HG02973 (cell line): Measurements from ENCODE around the gene FLT3LG.
A peak's percentile ranks its signal among the peaks of the same experiment; 100 is the strongest.

Experiments used
- ATAC-seq: cut with Tn5 transposase; IDR thresholded peaks from one replicate; pipeline ENCODE4 v1.9.1; 2021; ENCODE audit warnings: moderate library complexity; ENCODE audit not compliant: unreplicated experiment

Gene FLT3LG, protein sequence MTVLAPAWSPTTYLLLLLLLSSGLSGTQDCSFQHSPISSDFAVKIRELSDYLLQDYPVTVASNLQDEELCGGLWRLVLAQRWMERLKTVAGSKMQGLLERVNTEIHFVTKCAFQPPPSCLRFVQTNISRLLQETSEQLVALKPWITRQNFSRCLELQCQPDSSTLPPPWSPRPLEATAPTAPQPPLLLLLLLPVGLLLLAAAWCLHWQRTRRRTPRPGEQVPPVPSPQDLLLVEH

DNA sequence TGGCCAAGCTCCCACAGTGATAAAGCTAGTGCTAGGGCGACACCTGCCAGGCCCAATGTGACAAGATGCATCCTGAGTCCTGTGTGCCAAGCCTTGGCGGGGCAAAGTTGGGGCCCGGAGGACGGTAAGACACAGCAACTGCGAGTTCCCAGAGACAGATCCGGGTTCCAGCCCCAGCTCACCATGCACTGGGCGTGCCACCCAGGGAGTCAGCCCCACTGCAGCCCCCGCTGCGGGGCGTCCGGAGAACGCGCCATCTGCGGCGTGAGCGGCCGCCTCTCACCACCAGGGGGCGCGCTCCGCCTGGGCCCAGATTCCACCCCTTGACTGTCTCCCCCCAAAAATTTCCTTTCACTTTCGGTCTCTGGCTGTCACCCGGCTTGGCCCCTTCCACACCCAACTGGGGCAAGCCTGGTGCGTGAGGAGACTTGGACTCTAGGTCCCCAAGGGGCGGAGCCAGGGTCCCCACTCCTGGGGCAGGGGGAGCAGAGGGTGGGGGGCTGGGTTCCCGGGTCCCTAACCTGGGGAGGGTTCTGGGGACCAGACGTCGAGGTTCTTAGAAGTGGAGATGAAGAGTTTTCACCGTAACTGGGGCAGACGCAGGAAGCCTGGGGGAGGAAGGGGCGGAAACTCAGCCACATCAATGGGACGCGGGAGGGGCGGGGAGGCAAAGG, at the start of gene FLT3LG:
Gene FLT3LG (plus strand): TSS at position 348 of the 674 bp plus-strand sequence. CDS start 425 bp downstream, outside the sequence.
- ATAC-seq = peak; percentile 44

DNA sequence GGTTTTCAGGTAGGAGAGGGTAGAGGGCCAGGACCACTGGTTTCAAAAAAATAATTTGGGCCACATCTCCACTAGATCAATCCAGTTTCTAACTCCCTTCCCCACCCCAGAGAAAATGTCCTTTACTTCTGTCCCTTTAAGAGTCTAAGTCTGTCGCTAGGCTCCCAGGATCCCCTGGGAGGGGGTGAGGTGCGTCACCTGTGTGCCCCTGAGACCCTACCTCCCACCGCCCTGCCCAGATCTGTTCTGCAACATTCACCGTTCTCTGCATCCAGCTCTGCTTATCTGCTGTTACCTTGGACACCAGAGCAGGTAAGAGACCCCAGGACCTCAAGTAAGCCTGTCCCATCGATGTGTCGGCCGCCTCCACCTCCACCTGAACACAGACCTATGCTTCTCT, 48.8 kb upstream of the FLT3LG start, which contains the start of gene GFY:
Gene GFY (plus strand): TSS at position 211 of the 400 bp plus-strand sequence. CDS start 1,043 bp downstream, outside the sequence.
- no peak for ATAC-seq

DNA sequence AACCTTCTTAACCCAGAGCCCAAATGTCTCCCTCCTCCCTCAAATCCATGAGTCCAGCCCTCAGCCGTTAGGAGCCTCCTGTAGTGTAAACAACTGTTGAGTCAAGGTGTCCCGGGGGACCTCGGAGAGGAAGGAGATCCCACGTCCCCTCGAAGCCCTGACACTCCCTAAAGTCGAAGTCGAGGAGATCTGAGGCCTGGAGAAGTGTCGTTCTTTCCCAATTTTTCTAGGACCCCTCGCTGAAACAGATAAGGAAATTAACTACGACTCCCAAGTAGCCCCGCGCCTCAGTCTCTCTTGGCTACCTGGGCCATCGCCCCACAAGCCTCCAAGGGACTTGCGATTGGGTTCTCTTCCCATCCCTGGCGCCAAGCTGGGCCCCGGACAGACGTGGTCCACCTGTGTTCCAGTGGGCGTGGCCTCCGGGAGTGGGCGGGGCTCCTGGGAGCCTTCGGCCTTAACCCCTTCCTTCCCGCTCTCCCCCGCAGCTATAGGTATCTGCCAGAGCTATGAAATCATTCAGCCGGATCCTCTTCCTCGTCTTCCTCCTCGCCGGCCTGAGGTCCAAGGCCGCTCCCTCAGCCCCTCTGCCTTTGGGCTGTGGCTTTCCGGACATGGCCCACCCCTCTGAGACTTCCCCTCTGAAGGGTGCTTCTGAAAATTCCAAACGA, 48.0 kb upstream of the FLT3LG start:
- ATAC-seq = no peak

DNA sequence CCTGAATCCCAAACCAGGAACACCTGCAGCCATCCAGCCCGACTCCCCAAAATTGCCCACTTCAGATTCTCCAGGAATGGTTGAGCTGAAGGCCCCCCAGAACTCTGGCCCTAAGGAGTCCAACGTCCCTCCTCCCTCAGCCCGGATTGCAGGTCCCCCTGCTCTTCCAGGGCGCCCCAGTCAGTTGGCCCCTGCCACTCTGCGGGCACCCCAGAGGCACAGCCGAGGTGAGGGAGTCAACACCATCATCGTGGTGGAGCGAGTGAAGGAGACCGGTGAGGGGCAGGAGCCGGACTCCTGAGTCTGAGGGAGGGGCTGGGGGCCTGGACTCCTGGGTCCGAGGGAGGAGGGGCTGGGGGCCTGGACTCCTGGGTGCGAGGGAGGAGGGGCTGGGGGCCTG, 46.7 kb upstream of the FLT3LG start:
- no peak for ATAC-seq

DNA sequence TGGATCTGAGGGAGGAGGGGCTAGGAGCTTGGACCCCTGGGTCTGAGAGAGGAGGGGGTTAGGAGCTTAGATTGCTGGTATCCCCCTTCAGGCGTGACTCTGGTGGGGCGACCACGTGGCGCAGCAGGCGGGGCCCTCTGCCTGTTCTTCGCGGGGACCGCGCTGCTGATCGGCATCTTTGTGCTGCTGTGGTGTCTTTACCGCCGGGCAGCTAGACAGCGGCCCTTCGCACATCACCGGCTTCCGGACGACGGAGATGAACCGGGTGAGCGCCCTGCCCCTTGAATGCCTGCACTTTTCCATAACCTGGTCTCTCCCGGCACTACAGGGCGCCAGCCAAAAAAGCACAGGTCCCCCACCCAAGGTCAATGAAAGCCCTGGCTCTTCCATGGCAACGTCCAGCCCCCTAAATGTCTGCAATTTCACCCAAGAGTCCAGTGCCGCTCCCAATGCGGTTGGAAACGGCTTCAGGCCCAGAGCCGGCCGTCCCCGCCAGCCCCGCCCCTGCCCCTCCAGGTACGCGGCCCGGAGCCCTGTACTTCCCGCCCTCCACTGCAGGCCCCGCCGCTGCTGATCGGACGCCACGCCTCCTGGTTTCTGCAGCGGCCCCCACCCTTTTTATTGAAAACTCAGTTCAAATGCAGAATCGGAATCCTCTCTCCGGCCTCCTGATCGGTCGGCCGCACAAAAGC, 46.0 kb upstream of the FLT3LG start:
- ATAC-seq = no peak

DNA sequence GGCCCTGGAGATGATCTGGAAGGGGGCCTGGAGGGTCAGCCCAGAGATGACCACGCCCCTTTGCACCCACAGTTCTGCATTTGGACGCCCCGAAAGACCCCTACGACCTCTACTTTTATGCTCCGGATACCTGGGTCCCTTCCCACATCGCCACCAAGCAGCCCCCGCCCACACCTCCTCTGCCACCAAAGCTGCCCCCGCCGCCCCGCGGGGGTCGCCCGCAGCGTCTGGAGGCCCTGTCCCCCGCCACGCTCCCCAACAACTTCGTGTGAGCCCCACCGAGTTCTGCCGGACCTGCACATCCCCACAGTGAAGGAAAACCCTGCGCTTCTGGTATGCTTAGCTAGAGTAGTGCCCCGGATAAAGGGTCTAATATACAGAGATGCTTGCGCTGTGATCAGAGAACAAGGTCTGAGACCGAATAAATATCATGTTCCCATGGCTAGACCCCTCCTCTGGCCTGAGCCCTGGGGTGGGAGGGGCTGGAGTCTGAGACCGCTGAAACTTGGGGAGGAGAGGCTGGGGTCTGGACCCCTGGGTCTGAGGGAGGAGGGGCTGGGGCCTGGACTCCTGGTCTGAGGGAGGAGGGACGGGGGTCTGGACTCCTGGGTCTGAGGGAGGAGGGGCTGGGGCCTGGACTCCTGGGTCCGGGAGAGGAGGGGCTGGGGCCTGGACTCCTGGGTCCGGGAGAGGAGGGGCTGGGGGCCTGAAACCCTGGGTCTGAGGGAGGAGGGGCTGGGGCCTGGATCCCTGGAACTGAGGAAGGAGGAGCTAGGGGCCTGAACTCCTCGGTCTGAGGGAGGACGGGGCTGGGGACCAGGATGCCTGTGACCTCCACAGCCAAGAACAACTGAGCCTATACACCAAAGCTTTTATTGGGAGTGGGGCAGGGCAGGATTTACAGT, 45.2 kb upstream of the FLT3LG start:
- ATAC-seq = no peak

DNA sequence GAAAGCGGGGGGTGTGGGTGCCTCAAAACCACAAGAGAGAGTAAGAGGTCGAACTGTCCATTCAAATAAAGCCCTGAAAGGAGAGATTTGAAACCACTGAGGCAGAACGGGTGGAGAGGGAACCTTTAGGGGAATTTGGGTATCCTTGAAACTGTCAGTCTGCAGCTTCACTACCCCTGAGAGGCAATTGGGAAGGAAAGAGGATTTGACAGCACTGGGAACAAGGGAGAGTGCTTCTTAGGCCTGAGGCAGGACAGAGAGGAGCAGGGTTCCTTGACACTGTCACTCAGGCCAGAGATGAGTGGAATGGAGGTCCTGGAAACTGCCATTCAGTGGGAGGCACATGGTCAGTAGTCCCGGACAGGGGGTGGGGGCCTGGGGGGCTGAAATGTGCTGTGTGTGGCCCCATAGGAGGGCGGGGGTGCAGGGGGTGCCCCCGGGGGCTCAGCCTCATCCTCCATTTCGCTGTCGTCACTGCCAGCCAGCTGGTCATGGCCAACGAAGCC, 43.8 kb upstream of the FLT3LG start:
- ATAC-seq = no peak

DNA sequence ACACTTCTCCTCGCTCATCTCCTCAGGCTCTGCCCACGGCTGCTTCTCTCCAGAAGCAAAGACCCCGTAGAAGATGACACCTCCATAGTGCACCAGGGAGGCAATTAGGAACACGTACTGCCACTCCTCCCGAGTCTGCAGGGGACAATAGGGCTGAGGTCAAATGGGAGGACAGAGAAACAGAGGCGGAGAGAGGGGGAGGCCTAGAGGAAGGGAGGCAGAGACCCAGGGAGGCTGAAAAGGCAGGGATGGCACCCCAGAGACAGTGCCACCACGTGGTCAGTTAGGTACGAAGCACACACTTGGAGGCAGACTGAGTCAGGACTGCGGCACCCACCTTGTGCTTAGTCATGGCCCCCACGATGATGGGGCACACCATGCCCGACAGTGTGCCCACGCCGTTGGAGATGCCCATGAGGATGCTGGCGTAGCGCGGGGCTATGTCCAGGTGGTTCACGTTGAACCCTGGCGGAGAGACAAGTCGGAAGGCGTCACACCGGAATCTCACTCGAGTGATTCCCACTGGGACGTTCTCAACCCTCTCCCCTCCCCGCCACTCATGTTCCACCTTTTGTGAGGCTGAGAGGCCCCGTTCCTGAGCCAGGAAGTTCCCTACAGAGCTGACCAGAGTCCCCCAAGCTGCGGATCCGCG, 43.2 kb upstream of the FLT3LG start:
- no peak for ATAC-seq

DNA sequence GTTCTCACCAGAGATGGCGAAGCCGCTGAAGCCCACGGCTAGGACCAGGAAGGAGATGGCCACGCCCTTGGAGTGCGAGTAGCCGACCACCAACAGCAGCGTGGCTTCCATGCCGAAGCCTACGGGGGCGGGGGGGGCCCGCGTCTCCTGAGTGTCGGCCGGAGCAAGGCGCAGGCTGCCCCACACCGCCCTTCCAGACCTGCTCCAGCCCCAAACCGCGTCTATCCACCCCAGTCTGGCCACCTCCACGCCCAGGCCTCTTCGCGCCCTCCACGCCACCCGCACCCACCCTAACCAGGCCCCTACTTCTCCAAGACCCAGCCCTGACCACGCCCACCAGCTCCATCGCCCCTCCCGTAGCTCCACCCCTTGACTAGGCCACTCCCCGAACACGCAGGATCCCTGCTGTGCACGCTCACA, 42.7 kb upstream of the FLT3LG start:
- ATAC-seq = no peak

DNA sequence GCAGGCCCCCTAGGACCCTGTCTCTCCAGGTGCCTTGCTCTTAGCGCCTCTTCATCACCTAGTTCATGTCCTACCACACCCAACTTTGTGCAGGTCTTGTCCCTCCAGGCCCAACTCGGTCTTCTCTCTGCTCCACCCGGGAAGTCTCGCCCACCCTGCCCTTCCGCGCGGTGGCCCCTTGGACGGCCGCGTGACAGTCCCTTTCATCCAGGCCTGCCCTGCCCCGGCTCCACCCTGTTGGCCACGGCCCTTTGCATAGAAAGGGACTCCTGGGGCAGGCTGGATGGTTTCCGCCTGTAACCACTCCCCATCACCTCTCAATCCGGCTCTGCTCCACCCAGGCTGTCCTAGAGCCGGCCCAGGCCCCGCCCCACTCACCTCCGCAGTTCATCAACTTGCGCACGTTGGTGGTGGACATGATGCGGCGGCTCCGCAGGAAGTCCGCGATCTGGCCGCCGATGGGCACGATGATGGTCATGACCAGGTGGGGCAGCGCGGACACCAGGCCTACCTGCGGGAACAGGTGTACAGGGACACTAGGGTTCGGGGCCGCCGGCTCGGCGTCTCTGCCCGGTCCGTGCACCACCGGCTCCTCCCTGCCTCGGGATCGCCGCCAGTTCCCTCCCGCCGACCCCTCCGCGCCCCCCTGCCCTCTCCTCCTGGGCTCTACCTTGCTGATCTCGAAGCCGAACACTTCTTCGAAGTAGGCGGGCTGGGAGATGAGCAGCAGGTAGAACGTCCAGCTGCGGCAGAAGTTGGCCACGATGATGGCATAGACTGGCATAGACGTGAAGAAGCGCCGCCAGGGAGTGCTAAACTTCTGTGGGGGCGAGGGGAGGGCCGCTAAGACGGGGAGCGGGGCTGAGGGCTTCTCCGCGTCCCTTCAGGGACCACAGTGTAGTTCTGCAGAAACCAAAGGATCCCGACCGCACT, 41.6 kb upstream of the FLT3LG start:
- ATAC-seq = no peak

DNA sequence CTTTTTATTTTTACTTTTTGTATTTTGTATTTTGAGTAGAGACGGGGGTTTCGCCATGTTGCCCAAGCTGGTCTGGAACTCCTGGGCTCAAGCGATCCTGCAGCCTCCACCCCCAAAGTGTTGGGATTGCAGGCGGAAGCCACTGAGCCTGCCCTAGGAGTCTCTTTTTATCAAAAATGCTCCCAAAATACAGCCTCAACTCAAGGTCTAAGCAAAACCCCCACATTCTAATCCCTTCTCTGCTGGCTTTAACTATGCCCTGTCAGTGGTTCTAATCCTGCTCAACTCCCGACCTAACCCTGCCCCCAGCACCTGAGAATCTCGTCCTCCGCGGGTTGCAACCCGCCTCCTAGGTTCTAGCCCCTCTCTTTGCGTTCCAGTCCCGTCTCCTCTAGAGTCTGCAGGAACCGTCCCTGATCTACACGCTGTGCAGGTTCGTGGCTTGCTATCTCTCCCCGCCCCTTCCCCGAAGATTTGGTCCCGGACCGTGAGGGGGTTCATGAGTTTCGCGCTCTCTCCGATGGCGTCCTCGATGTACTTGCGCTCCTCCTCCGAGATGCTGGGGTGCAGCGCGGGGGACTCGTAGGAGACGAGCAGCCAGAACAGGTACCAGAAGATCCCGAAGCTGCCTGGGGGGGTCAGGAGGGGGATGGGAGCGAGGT, 40.6 kb upstream of the FLT3LG start:
- no peak for ATAC-seq

DNA sequence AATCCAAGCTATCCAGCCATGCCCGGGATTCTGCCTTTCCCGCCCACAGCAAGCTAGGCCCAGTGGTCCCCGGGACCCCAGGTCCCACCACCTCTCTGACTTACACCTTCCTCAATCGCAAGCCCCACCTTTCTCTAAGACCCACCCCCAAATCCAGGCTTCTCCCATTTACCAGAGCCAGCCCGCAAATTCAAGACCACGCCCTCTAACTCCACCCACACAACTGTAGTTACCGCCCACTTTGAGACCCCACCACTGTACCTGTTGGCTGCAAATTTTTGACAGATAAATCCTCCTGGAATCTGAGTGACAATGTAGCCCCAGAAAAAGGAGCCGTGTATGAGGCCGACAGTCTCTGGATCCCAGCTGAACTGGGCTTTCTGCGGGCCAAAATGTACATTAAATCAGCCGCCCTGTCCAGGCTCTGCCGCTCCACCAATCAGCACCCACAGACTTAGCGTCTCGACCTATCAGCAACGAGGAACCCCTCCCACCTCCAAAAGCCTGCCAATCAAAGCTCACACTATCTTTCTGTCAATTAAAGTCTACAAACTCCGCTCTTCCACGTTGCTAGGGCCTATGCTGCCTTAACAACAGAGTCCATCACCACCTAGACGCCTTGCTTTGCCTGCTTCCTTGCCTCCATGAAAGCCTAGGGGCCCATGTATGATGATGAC, 39.0 kb upstream of the FLT3LG start:
- ATAC-seq = no peak

DNA sequence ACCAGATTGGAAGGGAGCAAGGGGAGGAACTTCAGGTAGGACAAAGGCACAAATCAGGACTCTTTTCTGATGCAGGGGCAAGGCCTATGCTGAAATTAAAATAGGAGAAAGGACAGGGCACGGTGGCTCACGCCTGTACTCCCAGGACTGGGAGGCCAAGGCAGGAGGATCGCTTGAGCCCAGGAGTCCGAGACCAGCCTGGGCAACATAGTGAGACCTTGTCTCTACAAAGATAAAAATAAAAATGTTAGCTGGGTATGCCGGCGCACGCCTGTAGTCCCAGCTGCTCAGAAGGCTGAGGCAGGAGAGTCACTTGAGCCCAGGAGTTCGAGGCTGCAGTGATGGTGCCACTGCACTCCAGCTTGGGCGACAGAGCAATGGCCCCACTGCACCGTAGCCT, 38.3 kb upstream of the FLT3LG start:
- no peak for ATAC-seq

DNA sequence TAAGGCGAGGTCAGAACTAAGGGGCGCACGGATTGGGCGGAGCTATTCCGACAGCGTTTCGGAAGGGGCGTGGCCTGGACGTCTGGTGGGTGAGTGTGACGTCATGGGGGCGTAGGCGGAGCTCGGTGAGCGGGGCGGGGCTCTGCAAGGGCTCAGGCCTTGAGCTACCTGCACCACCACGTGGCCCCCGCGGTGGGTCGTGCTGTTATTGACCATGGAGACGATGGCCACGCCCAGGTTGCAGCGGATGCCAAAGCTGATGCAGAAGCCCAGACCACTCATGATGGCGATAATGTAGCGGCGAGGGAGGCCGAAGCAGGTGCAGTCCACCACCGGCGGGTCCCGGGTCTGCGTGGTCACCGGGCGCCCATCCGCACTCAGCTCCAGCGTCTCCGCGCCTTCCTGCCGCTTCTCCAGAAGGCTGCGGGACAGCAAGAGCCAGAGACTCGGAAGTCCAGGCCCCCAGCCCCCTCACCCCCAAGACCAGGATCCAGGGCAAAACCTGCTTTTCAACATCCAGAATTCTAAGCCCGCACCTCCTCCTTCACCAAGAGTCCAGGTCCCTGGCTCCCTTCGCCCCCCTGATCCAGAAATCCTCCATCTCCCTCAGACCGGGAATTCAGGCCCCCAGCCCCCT, 37.5 kb upstream of the FLT3LG start:
- no peak for ATAC-seq

DNA sequence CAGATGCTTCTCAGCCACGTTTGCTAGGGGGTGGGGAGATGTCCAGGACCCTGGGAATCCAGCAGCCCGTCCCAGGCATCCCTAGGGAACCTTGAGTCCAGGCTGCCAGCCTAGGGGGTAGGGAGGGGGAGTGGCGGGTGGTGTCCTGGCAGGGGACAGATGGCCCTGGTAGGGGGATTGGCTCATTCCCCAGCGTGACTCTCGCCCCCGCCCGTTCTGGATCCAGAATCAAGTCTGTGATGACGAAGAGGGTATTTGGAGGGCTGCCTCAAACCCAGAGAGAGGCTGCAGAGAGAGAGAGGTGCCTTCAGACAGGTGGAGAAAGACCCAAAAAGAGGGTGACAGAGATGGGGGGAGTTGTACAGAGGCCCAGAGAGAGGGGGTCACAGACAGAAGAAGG, 36.8 kb upstream of the FLT3LG start:
- no peak for ATAC-seq

DNA sequence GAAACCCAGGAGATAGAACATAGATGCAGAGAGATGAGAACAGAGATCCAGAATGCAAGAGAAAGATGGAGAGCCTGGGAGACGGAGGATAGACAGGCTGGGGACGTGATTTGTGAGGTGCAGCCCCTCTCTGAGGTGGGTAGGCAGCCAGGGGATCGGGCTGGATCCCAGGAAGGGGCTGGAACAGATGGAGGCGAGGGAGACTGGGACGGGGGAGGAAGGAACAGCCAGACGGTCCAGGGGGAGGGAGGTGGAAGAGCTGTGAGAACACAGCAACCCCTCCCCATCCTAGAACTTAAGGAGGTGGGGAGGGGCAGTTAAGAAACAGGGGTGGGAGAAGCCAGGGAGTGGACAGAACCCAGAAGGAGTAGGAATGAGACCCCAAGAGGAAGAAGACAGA, 35.8 kb upstream of the FLT3LG start:
- ATAC-seq = no peak

DNA sequence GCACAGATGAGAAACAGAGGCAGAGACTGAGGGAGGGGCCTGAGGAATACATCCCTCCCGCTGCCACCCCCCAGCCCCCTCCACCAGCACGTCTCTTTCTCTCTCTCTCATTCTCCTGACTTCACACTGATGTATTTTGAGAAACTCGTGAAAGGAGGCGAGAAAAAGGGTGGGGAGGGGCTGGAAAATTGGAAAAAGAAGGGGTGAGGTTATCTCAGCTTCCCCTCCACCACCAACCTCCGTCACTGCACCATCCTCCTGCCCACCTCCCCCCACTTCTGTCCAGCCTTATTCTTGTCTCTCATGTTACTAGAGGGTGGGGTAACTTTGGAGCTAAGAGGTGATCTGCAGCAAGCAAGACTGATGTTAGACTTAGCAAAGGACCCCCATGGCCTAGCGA, 34.2 kb upstream of the FLT3LG start:
- no peak for ATAC-seq
